ENCODE measurements around the gene MED12L.

MED12L gene

GRCh38 chr3:151144016-151144415 is 58.6 kb downstream of the MED12L start:
- TF ChIP-seq SIN3A (IDR thresholded peaks at IDR 0.05; ENCODE audit: borderline replicate concordance, insufficient read depth, low read length) (no peak), REST (IDR thresholded peaks at IDR 0.05; ENCODE audit: insufficient read depth in 1 of 2, low read depth in 2 of 2, low read length in 2 of 2) (no peak), POLR2AphosphoS5 (IDR thresholded peaks at IDR 0.05; ENCODE audit: low read depth, low read length) (no peak), TAF1 (IDR thresholded peaks at IDR 0.05; ENCODE audit: borderline replicate concordance, insufficient read depth, low read length) (no peak), FOXP2 (optimal IDR thresholded peaks at IDR 0.05; ENCODE audit: borderline replicate concordance, extremely low read depth, extremely low read length, insufficient read depth) (no peak)

DNA sequence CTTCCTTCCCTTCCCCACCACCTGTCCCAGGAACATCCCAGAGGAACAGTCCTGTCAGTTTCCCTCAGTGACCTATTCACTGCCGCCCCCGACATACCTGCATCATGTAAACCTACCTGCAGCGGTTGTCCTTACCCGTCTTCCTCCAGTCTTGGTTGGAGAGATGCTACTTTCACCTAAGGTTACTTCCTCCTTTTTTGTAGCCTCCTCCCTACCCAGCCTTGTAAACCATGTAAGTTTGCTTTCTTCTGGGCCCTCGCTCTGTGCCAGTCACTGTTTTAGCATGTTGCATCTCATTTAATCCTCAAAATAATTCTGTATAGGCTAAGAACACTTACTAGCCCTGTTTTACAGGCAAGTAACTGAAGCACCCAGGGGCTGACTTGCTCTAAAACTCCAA is 59.3 kb downstream of the MED12L start:
- TF ChIP-seq REST (IDR thresholded peaks at IDR 0.05; ENCODE audit: insufficient read depth in 1 of 2, low read depth in 2 of 2, low read length in 2 of 2) (no peak), FOXP2 (optimal IDR thresholded peaks at IDR 0.05; ENCODE audit: borderline replicate concordance, extremely low read depth, extremely low read length, insufficient read depth) (no peak)

GRCh38 chr3:151145713-151146070 is 60.2 kb downstream of the MED12L start:
- TF ChIP-seq POLR2AphosphoS5 (IDR thresholded peaks at IDR 0.05; ENCODE audit: low read depth, low read length) = no peak
- TF ChIP-seq SIN3A (IDR thresholded peaks at IDR 0.05; ENCODE audit: borderline replicate concordance, insufficient read depth, low read length) = no peak
- no peak for TF ChIP-seq FOXP2 (optimal IDR thresholded peaks at IDR 0.05; ENCODE audit: borderline replicate concordance, extremely low read depth, extremely low read length, insufficient read depth)
- TF ChIP-seq REST (IDR thresholded peaks at IDR 0.05; ENCODE audit: insufficient read depth in 1 of 2, low read depth in 2 of 2, low read length in 2 of 2) = no peak
- no peak for TF ChIP-seq TAF1 (IDR thresholded peaks at IDR 0.05; ENCODE audit: borderline replicate concordance, insufficient read depth, low read length)

- TF ChIP-seq TAF1 (IDR thresholded peaks at IDR 0.05; ENCODE audit: borderline replicate concordance, insufficient read depth, low read length) (no peak), REST (IDR thresholded peaks at IDR 0.05; ENCODE audit: insufficient read depth in 1 of 2, low read depth in 2 of 2, low read length in 2 of 2) (no peak), FOXP2 (optimal IDR thresholded peaks at IDR 0.05; ENCODE audit: borderline replicate concordance, extremely low read depth, extremely low read length, insufficient read depth) (no peak), SIN3A (IDR thresholded peaks at IDR 0.05; ENCODE audit: borderline replicate concordance, insufficient read depth, low read length) (no peak), POLR2AphosphoS5 (IDR thresholded peaks at IDR 0.05; ENCODE audit: low read depth, low read length) (no peak)
Observed at GRCh38 chr3:151146071-151146730, 60.7 kb downstream of the MED12L start.

GRCh38 chr3:151146731-151147091 is 61.2 kb downstream of the MED12L start:
- no peak for TF ChIP-seq FOXP2 (optimal IDR thresholded peaks at IDR 0.05; ENCODE audit: borderline replicate concordance, extremely low read depth, extremely low read length, insufficient read depth)
- no peak for TF ChIP-seq REST (IDR thresholded peaks at IDR 0.05; ENCODE audit: insufficient read depth in 1 of 2, low read depth in 2 of 2, low read length in 2 of 2)
- no peak for TF ChIP-seq SIN3A (IDR thresholded peaks at IDR 0.05; ENCODE audit: borderline replicate concordance, insufficient read depth, low read length)
- no peak for TF ChIP-seq POLR2AphosphoS5 (IDR thresholded peaks at IDR 0.05; ENCODE audit: low read depth, low read length)
- TF ChIP-seq TAF1 (IDR thresholded peaks at IDR 0.05; ENCODE audit: borderline replicate concordance, insufficient read depth, low read length) = no peak
